ENCODE measurements around the gene ATXN2.

- TF ChIP-seq, protein P1, sequence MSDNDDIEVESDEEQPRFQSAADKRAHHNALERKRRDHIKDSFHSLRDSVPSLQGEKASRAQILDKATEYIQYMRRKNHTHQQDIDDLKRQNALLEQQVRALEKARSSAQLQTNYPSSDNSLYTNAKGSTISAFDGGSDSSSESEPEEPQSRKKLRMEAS (IDR thresholded peaks at IDR 0.05), result no peak
- TF ChIP-seq RAD21 (IDR thresholded peaks at IDR 0.05; ENCODE audit: low read depth), result no peak
- no peak for TF ChIP-seq EP300 (IDR thresholded peaks at IDR 0.05; ENCODE audit: borderline replicate concordance)
- no peak for TF ChIP-seq FOXM1 (IDR thresholded peaks at IDR 0.05; ENCODE audit: borderline replicate concordance, low read depth)
- TF ChIP-seq REST (IDR thresholded peaks at IDR 0.05; ENCODE audit: low read depth), result no peak
- TF ChIP-seq CEBPB (IDR thresholded peaks at IDR 0.05), result no peak
- TF ChIP-seq TEAD4 (IDR thresholded peaks at IDR 0.05), result no peak
- no peak for TF ChIP-seq TAF1 (IDR thresholded peaks at IDR 0.05; ENCODE audit: low read depth)
- no peak for TF ChIP-seq EGR1 (IDR thresholded peaks at IDR 0.05)
These were observed 13.4 kb downstream of the ATXN2 start for GRCh38 chr12:111585690-111586089.

Data from Ishikawa (cell line).